ENCODE measurements around the gene TBCC.
"Not testable (repeated sequence)": the region's sequence is repeated elsewhere in the genome, so short reads cannot be mapped to it uniquely, and the experiment has no call there.

TBCC gene

DNA sequence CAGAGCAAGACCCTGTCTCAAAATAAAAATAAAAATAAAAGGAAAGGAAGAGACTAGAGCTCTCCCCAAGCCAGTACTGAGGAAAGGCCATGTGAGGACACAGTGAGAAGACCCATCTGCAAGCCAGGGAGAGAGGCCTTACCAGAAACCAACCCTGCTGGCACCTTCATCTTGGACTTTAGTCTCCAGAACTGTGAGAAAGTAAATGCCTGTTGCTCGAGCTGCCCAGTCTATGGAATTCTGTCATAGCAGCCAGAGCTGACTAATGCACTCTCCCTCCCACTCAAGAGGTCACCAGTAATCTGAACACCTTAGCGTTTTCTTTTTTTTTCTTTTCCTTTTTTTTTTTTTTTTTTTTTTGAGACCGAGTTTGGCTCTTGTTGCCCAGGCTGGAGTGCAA is 16.2 kb downstream of the TBCC start:
- DNase-seq (ENCODE audit: low spot score) = no peak

DNA sequence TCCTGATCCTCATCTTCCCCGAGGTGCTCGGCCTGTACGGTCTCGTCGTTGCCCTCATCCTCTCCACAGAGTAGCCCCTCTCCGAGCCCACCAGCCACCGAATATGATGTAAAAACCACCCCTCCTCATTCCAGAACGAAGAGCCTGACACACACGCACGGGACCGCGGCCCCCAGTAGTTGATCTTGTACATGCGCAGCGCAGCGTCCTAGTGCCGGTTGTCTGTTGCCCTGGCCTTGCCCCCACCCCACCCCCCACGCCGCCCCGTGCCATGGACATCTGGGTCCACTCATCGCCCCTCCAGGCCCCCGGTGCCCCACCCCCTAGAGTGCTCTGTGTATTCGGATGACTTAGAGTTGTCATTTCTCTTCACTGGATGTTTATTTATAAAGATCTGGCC is 18.3 kb downstream of the TBCC start:
- no peak for DNase-seq (ENCODE audit: low spot score)

DNA sequence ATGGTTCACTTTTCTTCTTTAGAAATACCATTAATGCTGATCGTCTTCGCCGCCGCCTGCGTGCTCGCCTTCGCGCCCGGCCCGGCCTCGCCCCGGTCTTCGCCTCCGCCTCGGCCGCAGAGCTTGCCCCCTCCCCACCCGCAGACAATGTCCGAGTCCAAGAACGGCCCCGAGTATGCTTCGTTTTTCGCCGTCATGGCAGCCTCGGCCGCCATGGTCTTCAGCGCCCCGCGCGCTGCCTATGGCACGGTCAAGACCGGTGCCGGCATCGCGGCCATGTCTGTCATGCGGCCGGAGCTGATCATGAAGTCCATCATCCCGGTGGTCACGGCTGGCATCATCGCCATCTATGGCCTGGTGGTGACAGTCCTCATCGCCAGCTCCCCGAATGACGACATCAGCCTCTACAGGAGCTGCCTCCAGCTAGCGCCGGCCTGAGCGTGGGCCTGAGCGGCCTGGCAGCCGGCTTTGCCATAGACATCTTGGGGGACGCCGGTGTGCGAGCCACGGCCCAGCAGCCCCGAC is 18.8 kb downstream of the TBCC start:
- DNase-seq (ENCODE audit: low spot score) = peak; percentile 39

DNA sequence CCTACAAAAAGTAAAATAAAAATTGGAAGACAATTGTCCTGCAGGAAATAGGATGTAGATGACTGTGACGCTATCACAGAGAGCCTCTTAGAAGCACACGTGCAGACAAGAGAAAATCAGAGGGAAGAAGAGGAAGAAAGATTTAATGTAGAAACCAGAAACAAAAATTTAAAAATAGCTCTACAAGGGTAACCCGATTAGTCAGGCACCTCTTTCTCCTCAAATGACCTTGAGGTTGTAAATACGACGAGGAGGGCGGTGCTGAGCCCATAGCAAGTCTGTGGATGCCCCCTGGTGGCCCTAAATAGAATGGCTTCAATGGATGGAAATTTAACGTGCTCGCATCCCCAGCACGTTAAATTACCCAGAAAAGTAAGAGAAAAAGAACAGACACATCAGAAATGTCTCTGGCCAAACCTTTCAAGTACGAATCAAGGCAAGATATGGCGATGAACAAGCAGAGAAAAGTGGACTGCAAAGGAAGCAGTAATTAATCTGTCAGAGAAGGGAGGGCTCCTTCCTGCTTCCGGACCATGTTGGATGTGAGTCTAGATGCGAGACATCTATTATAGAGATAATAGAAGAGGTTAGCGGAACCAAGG is 19.3 kb downstream of the TBCC start:
- DNase-seq (ENCODE audit: low spot score) = peak; percentile 86

DNA sequence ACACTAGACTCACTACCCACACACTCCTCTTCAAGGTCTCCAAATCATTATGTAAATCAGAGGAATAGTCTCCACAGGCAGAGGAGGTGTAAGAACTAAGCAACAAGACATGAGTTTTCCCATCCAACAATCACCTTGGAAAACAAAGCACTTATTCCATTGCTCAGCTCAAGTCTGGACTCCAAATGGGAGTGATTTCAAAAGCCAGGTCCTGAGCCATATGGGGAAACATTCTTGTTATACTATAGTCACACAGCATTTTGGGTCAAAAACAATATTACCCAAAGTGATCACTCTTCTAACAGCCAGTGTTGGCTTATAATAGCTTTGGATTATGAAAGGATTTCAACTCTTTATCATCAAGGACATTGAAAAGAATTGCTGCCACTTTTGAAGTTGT is 19.9 kb downstream of the TBCC start:
- DNase-seq (ENCODE audit: low spot score) = no peak

DNA sequence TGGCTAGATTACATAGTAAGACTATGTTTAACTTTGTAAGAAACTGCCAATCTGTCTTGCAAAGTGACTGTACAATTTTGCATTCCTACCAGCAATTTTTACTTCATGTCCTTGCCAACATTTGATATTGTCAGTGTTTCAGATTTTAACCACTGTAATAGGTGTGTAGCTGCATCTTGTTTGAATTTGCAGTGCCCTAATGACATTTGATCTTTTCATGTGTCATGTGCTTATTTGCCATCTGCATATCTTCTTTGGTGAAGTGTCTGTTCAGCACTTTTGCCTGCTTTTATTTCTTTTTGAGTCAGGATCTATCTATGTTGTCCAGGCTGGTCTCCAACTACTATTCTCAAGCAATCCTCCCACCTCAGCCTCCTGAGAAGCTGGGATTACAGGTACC is 21.1 kb downstream of the TBCC start:
- DNase-seq (ENCODE audit: low spot score) = no peak

DNA sequence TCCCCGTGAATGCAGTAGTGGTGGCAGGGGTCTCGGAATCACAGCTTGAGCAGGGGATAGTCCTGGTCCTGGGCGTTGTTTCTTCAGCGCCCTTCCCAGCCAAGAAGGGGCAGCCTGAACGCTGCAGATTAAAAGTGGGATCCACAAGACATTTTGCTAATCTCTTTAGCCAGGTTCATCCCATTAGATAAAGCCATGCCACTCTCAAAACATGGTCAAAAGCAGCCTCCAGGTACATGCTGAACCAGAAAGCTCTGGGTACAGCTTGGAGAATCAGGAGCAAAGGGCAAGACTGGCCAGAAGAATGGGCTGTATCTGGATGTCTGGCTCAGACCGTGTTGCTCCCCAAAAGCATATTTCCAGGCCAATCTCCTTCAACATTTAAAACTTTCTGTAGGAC is 23.4 kb downstream of the TBCC start, which contains the start of gene PRPH2:
Gene PRPH2, minus strand, starts transcription at position 101 of the 400 bp plus-strand sequence. CDS start 263 bp downstream, outside the sequence.
- DNase-seq (ENCODE audit: low spot score) = no peak

DNA sequence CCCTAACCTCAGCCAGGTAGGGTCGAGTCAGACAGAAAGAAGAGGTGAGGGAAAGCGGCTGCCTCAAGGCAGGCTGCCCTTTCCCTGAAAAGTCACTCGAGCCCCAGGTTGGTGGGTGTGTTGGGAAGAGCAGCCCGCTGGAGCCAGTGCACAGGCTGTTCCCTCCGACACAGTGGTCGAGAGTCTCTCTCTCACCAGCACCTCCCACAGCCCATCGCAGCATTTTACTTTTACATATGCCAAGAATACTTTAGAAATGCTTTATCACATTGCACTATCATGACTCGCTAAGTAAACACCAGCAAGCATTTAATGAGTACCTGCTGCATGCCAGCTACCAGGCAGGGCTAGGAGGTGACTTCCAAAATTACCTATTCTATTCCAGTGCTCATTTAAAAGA is 25.2 kb downstream of the TBCC start:
- no peak for DNase-seq (ENCODE audit: low spot score)

DNA sequence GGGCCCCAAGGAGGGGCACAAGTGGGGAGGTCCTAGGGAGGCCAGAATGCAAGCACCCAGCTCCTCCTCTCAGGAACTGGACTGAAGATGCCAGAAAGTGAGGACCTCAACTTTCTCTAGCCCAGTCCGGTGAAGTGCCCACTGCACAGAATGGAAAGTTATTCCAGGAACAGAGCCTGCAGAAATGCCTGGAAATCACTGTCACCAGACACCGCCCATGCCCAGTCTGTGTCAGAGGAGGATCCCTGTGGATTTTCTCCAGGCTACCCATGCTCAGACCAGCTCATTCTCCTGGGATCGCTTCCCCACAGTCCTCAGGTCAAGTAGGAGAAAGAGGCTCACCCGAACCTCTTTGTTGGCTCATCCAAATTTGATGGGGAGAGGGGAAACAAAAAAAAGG is 30.0 kb downstream of the TBCC start:
- no peak for DNase-seq (ENCODE audit: low spot score)

DNA sequence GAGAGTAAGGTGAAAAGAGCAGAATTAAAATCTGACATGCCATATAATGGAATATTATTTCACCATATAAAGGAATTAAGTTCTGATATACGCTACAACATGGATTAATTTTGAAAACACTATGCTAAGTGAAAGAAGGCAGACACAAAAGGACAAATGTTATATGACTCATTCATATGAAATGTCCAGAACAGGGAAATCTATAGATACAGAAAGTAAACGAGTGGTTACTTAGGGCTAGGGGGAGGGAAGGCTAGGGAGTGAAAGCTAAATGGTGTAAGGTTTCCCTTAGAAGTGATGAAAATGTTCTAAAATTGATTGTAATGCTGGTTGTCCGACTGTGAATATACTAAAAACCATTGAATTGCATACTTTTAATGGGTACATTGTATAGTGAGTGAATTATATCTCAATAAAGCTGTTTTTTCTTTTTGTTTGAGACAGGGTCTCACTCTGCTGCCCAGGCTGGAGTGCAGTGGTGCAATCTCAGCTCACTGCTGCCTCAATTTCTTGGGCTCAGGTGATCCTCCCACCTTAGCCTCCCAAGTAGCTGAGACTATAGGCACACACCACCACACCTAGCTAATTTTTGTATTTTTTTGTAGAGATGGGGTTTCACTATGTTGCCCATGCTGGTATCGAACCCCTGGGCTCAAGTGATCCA is 31.7 kb downstream of the TBCC start:
- DNase-seq (ENCODE audit: low spot score) = no peak

DNA sequence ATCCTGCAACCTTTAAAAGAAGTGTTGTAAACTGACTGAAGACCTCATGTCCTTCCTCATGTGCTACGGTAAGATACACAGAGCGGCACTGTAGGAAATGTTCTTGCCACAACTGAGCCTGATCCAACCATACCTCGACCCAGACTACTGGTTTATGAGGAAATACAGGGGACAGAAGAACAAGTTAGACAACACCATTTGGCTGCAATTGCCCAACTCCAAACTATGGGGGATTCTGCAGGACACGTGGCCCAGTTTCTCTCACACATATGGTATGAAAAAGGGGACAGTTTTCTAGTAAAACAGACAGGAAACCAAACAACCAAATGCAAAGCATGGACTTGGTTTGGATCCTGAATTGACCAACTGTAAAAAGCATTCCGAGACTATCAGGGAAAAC is 34.0 kb downstream of the TBCC start:
- DNase-seq (ENCODE audit: low spot score) = no peak

DNA sequence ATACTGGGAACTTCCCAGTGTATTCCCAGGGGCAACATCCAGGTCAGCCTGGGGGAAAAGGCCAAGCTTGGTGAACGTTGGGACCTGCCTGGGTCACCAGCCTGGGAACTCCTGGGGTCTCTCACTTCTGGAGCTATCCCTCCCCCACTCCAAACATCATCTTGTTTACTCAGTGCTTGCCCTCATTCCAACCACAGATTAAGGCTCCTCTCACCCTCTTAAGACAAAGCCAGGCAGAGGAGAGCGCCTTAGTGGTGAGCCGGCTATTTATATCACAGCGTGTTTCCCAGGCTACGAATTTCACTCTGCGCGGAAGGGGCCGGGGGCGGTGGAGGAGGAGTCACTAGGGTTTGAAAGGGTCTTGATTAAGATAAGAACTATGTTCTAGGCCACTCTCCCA is 35.6 kb downstream of the TBCC start:
- no peak for DNase-seq (ENCODE audit: low spot score)

DNA sequence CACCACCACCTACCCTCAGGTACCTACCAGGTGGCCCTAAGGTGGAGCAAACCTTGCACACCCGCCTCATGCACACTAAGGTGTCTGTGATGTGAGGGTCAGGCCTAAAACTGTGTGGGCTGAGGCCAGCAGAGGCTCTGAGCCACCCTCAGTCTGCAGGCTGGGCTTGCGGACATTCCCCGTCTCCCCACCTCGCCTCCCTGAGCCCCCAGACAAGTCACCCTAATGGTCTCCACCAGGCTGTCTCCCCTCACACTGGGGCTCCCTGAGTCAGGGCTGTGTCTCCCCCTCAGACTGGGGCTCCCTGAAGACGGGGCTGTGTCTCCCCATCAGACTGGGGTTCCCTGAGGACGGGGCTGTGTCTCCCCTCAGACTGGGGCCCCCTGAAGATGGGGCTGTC is 36.0 kb downstream of the TBCC start:
- no peak for DNase-seq (ENCODE audit: low spot score)

DNA sequence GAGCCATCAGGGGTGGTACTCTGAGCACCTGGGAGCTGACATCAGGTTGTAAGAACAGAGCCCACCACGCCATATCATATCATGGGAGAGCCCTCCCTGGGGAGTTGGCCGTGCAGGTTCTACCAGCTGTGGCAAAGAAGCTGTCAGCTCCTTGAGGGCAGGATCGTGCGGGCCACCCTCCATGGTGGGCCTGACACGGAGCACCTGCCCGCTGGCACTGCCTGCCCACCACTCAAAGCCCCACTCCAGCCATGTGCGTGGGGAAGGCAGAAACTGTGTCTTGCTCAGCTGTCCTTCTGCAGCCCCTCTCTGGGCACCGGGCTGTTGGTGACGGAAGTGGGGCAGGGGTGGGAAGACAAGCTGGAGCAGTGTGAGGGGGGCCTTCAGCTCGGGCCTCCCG is 37.8 kb downstream of the TBCC start:
- DNase-seq (ENCODE audit: low spot score) = no peak

DNA sequence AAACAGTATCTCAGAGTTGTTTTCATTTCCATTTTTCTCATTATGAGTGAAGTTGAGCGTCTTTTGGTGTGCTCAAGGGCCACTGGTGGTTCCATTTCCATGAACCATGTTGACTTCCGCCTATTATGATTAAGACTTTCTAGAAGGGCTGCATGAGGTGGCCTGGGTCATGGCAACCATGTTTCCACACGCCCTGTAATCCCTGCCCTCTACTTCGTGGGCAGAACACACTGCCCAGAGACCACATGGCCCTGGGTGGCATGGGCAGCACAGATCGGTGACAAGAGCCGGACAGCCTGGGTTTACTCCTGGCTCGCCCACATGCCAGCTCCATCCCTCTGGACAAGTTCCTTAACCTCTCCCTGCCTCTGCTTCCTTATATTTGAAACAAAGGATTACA is 38.3 kb downstream of the TBCC start:
- no peak for DNase-seq (ENCODE audit: low spot score)

DNA sequence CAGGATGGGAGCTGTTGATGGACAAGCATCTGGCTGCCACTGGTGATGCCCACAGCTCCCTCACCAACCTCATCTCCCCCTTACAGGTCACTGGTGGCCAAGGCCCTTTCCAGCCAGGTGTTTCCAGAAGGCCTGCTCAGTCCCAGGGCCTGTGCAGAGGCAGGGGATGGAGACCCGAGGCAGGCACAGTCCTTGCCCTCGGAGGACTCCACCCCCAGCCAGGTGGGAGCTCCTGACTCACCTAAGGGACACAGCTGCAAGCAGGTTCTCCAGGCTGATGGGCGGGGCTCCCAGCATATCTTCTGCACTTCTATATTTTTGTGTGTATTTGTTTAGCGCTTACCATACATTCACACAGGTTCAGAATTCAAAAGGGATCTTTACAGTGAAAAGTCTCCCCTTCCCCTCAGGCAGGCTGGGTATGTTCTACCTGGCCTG is 40.9 kb downstream of the TBCC start:
- DNase-seq (ENCODE audit: low spot score) = no peak

DNA sequence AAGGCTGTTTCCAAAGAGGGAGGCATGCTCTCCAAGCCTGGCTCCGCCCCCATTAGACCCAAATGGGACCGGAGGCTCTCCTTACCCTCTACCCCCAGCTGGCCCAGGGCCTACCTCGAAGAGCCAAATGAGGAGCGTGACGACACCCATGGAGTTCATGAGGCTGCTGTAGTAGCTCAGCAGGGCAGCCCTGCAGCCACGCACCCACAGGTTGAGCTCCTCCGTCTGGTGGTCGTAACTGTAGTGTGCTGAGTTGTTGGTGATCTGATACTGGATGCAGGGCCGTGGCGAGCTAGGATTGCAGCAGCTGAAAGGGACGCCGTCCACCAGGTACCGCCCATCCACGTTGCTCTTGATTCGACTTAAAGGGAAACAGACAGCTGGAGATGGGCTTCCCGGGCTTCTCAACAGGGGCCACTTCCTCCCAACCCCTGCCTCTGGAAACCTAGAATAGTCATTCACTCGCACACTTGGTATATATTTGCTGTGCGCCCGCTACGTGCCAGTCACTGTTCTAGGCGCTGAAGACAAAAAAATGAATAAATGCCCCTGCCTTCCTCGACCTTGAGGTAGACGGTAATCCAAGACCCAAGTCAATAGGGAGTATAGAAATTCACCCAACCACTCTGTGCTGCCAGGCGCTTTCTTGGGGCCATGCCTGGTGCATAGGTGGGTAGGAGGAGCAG is 41.5 kb downstream of the TBCC start:
- no peak for DNase-seq (ENCODE audit: low spot score)

DNA sequence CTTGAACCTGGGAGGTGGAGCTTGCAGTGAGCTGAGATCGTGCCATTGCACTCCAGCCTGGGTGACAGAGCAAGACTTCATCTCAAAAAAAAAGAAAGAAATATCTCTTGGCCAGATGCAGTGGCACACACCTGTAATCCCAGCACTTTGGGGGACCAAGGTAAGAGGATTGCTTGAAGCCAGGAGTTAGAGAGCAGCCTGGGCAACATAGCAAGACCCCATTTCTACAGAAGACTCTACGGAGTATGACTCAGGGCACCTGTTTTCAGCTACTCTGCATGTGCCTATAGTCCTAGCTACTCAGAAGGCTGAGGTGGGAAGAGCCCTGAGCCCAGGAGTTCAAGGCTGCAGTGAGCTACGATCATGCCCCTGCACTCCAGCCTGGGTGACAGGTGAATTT is 43.1 kb downstream of the TBCC start:
- not testable (repeated sequence) for DNase-seq (ENCODE audit: low spot score)

DNA sequence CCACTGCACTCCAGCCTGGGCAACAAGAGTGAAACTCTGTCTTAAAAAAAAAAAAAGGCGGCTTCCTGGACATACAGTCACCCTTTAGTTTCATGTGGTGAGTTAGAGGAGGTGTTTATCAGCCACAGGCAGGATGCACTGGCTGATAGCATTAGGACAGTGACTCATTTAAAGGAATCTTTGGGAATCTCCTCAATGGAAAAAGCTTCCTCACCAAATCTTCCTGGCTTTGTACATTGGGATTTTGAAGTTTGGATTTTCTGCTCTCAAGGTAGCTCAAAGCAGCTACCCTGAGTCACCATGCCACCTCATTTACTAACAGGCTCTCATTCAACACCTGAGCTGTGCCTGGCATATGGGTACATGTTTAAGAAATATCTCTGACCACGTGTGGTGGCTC is 43.7 kb downstream of the TBCC start:
- DNase-seq (ENCODE audit: low spot score) = peak; percentile 33

DNA sequence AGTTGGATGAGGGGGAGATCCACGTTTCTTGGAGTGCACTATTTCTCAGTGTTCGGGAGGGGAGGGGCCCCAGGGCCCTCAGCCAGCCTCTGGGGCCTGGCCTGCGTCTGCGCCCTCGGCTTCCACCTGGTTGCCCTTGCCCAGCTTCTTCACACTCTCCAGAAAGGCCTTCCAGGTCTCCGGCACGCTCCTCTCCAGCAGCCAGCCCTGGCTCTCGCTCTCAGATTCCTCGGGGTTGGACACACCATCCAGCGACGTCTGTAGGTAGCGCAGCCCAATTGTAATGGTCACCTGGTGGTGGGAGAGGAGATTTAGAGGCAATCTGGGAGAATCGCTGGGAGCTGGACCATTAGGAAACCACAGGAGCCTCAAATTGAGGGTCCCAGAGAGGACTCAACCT is 47.7 kb downstream of the TBCC start:
- no peak for DNase-seq (ENCODE audit: low spot score)

DNA sequence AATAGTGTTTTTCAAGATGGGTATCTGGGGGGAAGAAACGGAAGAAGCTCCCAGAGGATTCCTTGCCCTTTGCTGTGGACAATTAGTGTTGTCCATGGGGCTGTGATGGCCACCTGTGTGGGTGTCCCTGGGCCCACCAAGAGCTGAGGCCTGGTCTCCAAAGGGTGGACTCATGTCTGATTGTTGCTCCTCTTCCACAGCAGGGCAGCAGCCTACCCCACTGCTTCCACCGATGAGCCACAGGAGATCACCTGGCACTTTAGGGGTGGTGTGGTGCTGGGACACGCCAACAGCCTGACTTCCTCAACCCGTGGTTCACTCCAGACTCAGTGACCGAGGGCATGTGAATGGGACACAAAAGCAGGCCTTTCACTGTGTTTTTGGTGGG is 48.6 kb downstream of the TBCC start:
- no peak for DNase-seq (ENCODE audit: low spot score)

DNA sequence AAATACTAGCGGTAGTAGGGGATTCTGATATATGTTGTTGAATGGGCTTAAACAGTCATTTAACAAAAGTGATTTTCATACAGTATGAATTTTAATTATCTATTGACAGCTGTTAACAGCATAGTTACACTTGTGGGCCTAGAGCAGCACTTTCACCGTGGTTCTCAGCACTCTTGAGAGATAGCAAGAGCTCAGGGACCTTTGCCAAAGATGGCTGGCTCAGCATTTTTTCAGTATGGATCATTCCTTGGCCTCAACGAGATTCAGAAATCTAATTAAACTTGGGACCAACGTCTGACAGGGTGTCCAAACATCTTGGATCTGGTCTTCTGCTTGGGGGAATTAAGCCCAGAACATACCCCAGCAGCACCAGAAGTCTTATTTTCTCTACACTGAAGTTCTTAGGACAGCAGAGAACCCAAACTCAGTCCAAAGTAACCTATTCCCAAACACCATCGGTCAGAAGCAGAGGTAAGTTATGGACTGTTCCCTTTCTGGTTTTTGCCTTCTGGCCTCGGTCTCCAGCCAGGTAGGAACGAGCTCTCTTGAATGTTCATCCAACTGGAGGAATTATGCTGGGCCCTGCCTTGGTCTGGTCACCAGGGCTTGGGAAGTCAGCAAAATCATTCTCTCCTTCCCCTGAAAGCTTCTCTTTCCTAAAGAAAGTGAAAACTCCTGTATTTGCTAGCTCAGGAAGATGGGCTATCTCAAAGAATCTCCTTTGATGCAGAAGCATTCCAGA is 49.2 kb downstream of the TBCC start:
- DNase-seq (ENCODE audit: low spot score) = peak; percentile 84

DNA sequence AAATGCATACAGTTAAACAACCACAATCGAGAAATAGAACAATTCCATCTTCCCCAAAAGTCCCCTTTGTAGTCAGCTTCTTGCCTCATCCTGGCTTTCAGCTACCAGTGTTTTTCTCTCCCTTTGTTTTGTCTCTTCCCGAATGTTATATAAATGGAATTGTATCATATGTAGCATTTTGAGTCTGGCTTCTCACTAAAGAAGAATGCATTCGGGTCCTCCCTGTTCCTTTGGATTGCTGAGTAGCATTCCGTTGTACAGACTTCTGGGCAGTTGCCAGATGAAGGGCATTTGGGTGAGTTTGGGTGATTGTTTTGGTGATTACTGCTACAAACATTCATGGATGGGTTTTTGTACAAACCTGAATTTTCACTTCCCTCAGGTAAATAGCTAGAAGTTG is 51.3 kb downstream of the TBCC start:
- no peak for DNase-seq (ENCODE audit: low spot score)

Data from AG20443 (cell line).